Measurements from ENCODE around the gene CRYBB3.
A peak's percentile ranks its signal among the peaks of the same experiment; 100 is the strongest.
"Not testable (repeated sequence)": the region's sequence is repeated elsewhere in the genome, so short reads cannot be mapped to it uniquely, and the experiment has no call there.

CRYBB3 gene

GRCh38 chr22:25174888-25175411, 24.7 kb upstream of the CRYBB3 start:
- no peak for DNase-seq (ENCODE audit: low read depth, low spot score)

- no peak for DNase-seq (ENCODE audit: low read depth, low spot score)
Observed at GRCh38 chr22:25176175-25176574, 23.5 kb upstream of the CRYBB3 start.

- no peak for DNase-seq (ENCODE audit: low read depth, low spot score)
Observed at GRCh38 chr22:25176799-25177198, 22.9 kb upstream of the CRYBB3 start.

GRCh38 chr22:25177226-25177625, 22.4 kb upstream of the CRYBB3 start:
- DNase-seq (ENCODE audit: low read depth, low spot score) = no peak

- DNase-seq (ENCODE audit: low read depth, low spot score) = no peak
Observed at GRCh38 chr22:25177895-25178294, 21.8 kb upstream of the CRYBB3 start.

- not testable (repeated sequence) for DNase-seq (ENCODE audit: low read depth, low spot score)
Observed at GRCh38 chr22:25178348-25178747, 21.3 kb upstream of the CRYBB3 start.

- not testable (repeated sequence) for DNase-seq (ENCODE audit: low read depth, low spot score)
Observed at GRCh38 chr22:25178869-25179631, 20.6 kb upstream of the CRYBB3 start.

GRCh38 chr22:25182131-25183110, 17.2 kb upstream of the CRYBB3 start:
- DNase-seq (ENCODE audit: low read depth, low spot score) = no peak

GRCh38 chr22:25183949-25184619, 15.6 kb upstream of the CRYBB3 start:
- DNase-seq (ENCODE audit: low read depth, low spot score) = no peak

GRCh38 chr22:25186140-25186539, 13.5 kb upstream of the CRYBB3 start:
- no peak for DNase-seq (ENCODE audit: low read depth, low spot score)

GRCh38 chr22:25187469-25187868, 12.2 kb upstream of the CRYBB3 start:
- DNase-seq (ENCODE audit: low read depth, low spot score) = no peak

- no peak for DNase-seq (ENCODE audit: low read depth, low spot score)
Observed at GRCh38 chr22:25192406-25192805, 7.3 kb upstream of the CRYBB3 start.

GRCh38 chr22:25193130-25193529, 6.5 kb upstream of the CRYBB3 start:
- no peak for DNase-seq (ENCODE audit: low read depth, low spot score)

- DNase-seq (ENCODE audit: low read depth, low spot score) = no peak
Observed at GRCh38 chr22:25193548-25193947, 6.1 kb upstream of the CRYBB3 start.

GRCh38 chr22:25196326-25196725, 3.3 kb upstream of the CRYBB3 start:
- DNase-seq (ENCODE audit: low read depth, low spot score) = no peak

GRCh38 chr22:25197340-25197739, 2.3 kb upstream of the CRYBB3 start:
- no peak for DNase-seq (ENCODE audit: low read depth, low spot score)

- no peak for DNase-seq (ENCODE audit: low read depth, low spot score)
Observed at GRCh38 chr22:25200967-25201366, 1.3 kb downstream of the CRYBB3 start.

GRCh38 chr22:25201557-25202273, 2.1 kb downstream of the CRYBB3 start:
- DNase-seq (ENCODE audit: low read depth, low spot score) = no peak

GRCh38 chr22:25202290-25202921, 2.7 kb downstream of the CRYBB3 start:
- DNase-seq (ENCODE audit: low read depth, low spot score) = peak; percentile 7

- DNase-seq (ENCODE audit: low read depth, low spot score) = no peak
Observed at GRCh38 chr22:25203082-25203481, 3.4 kb downstream of the CRYBB3 start.

- DNase-seq (ENCODE audit: low read depth, low spot score) = not testable (repeated sequence)
Observed at GRCh38 chr22:25204547-25204946, 4.9 kb downstream of the CRYBB3 start.
